ENCODE results near the gene KLF5. TPM values are rescaled to one million over a fixed set of nuclear protein-coding genes. Genes with fewer than 3 reads are reported as not detected.

The KLF5 gene
- total and polyA plus RNA-seq, 2 donors (not counting 1 experiment from before 2014, with no cell fraction given) = 0.83 to 3.3 TPM

- Histone ChIP-seq H3K9me3 (ENCODE audit: control insufficient read depth, insufficient read depth, low read depth, low read length) (no peaks in the 10 kb centered on the region), H3K4me1 (ENCODE audit: control insufficient read depth, extremely low read depth, insufficient read depth, low read length) (no peaks in the 10 kb centered on the region), H3K27ac (ENCODE audit: insufficient read depth, low read length) (no peak overlapping the region), H3K79me2 (ENCODE audit: control insufficient read depth, insufficient read depth, low read length) (no peaks in the 10 kb centered on the region), H3K27me3 (ENCODE audit: control insufficient read depth, insufficient read depth, low read length) (no peaks in the 10 kb centered on the region), H3K9ac (ENCODE audit: insufficient read depth, low read length) (no peak overlapping the region), H4K20me1 (ENCODE audit: control insufficient read depth, extremely low read depth, insufficient read depth, low read length) (no peaks in the 10 kb centered on the region), H2AFZ (ENCODE audit: low read length) (no peak overlapping the region), H3K36me3 (ENCODE audit: control insufficient read depth, insufficient read depth, low read length) (no peaks in the 10 kb centered on the region), H3K4me2 (ENCODE audit: extremely low read depth, insufficient read depth, low read length) (no peak overlapping the region), H3K4me3 (replicated peaks in 1 of 4; ENCODE audit: control extremely low read depth in 1 of 4, insufficient read depth in 1 of 4, low read depth in 3 of 4, low read length in 4 of 4) (no peak overlapping the region)
- DNase-seq (ENCODE audit: low read depth in 2 of 2) = no peak
- TF ChIP-seq, protein P1, sequence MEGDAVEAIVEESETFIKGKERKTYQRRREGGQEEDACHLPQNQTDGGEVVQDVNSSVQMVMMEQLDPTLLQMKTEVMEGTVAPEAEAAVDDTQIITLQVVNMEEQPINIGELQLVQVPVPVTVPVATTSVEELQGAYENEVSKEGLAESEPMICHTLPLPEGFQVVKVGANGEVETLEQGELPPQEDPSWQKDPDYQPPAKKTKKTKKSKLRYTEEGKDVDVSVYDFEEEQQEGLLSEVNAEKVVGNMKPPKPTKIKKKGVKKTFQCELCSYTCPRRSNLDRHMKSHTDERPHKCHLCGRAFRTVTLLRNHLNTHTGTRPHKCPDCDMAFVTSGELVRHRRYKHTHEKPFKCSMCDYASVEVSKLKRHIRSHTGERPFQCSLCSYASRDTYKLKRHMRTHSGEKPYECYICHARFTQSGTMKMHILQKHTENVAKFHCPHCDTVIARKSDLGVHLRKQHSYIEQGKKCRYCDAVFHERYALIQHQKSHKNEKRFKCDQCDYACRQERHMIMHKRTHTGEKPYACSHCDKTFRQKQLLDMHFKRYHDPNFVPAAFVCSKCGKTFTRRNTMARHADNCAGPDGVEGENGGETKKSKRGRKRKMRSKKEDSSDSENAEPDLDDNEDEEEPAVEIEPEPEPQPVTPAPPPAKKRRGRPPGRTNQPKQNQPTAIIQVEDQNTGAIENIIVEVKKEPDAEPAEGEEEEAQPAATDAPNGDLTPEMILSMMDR (conservative IDR thresholded peaks at IDR 0.05 in 1 of 2, IDR thresholded peaks at IDR 0.05 in 1 of 2; ENCODE audit: low read depth in 1 of 2, low read length in 2 of 2) = no peak
- no peak for TF ChIP-seq EZH2 (IDR thresholded peaks at IDR 0.05; ENCODE audit: low read length, missing control alignments)
Measured at GRCh38 chr13:73072239-73072900, 13.6 kb downstream of the KLF5 start.

DNA sequence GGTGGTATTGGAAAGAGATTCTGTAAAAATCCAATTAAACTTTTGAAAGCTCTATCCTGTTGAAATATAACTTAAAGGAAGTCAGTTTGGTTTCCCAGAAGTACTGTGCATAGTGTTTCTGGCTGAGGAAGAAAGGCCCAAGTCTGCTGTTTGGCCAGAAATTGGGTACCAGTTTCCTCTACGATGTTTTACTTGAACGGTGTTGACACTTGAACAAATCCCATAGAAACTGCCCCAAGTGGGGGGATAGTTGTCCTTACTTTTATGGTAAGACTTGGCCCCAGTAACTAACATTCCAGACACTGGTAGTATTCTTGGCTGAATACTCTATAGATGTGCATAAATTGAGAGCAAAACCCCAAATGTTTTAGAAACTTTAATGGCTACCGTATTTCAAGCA, 14.2 kb downstream of the KLF5 start:
- Histone ChIP-seq H3K9ac (ENCODE audit: insufficient read depth, low read length) (no peak overlapping the region), H3K4me2 (ENCODE audit: extremely low read depth, insufficient read depth, low read length) (no peak overlapping the region), H3K27ac (ENCODE audit: insufficient read depth, low read length) (no peak overlapping the region), H3K36me3 (ENCODE audit: control insufficient read depth, insufficient read depth, low read length) (no peaks in the 10 kb centered on the region), H3K4me3 (replicated peaks in 1 of 4; ENCODE audit: control extremely low read depth in 1 of 4, insufficient read depth in 1 of 4, low read depth in 3 of 4, low read length in 4 of 4) (no peak overlapping the region), H3K4me1 (ENCODE audit: control insufficient read depth, extremely low read depth, insufficient read depth, low read length) (no peaks in the 10 kb centered on the region), H3K27me3 (ENCODE audit: control insufficient read depth, insufficient read depth, low read length) (no peaks in the 10 kb centered on the region), H2AFZ (ENCODE audit: low read length) (no peak overlapping the region), H4K20me1 (ENCODE audit: control insufficient read depth, extremely low read depth, insufficient read depth, low read length) (no peaks in the 10 kb centered on the region), H3K79me2 (ENCODE audit: control insufficient read depth, insufficient read depth, low read length) (no peaks in the 10 kb centered on the region), H3K9me3 (ENCODE audit: control insufficient read depth, insufficient read depth, low read depth, low read length) (no peaks in the 10 kb centered on the region)
- TF ChIP-seq, protein P1 (conservative IDR thresholded peaks at IDR 0.05 in 1 of 2, IDR thresholded peaks at IDR 0.05 in 1 of 2; ENCODE audit: low read depth in 1 of 2, low read length in 2 of 2) = no peak
- TF ChIP-seq EZH2 (IDR thresholded peaks at IDR 0.05; ENCODE audit: low read length, missing control alignments) = no peak
- DNase-seq (ENCODE audit: low read depth in 2 of 2) = no peak

DNA sequence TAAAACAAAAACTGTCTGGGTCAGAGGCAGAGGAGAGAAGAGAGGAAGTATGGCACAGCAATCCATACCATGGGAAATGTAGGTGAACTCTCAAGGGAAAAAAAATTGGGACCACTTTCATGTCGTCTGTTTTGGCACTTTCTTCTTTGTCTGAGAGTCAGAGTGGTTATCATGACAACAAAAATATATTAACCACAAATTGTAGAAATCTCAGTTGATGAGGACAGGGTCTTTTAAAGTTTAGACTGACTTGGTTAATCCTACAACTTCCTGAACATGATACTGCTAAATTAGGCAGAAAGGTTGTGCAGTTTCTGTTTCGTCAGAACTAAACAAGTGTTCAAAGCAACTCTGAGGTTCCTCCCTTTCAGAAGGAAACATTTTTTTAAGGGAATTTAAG, 15.2 kb downstream of the KLF5 start:
- no peak overlapping the region for H3K27ac ChIP-seq (ENCODE audit: insufficient read depth, low read length)
- H2AFZ ChIP-seq (ENCODE audit: low read length) = peak overlapping the region; percentile 8
- H3K9ac ChIP-seq (ENCODE audit: insufficient read depth, low read length) = no peak overlapping the region
- H3K36me3 ChIP-seq (ENCODE audit: control insufficient read depth, insufficient read depth, low read length) = no peaks in the 10 kb centered on the region
- no peak overlapping the region for H3K4me3 ChIP-seq (replicated peaks in 1 of 4; ENCODE audit: control extremely low read depth in 1 of 4, insufficient read depth in 1 of 4, low read depth in 3 of 4, low read length in 4 of 4)
- H3K79me2 ChIP-seq (ENCODE audit: control insufficient read depth, insufficient read depth, low read length) = no peaks in the 10 kb centered on the region
- TF ChIP-seq, protein P1 (conservative IDR thresholded peaks at IDR 0.05 in 1 of 2, IDR thresholded peaks at IDR 0.05 in 1 of 2; ENCODE audit: low read depth in 1 of 2, low read length in 2 of 2) = no peak
- no peak for TF ChIP-seq EZH2 (IDR thresholded peaks at IDR 0.05; ENCODE audit: low read length, missing control alignments)
- no peaks in the 10 kb centered on the region for H4K20me1 ChIP-seq (ENCODE audit: control insufficient read depth, extremely low read depth, insufficient read depth, low read length)
- no peaks in the 10 kb centered on the region for H3K4me1 ChIP-seq (ENCODE audit: control insufficient read depth, extremely low read depth, insufficient read depth, low read length)
- no peaks in the 10 kb centered on the region for H3K27me3 ChIP-seq (ENCODE audit: control insufficient read depth, insufficient read depth, low read length)
- no peaks in the 10 kb centered on the region for H3K9me3 ChIP-seq (ENCODE audit: control insufficient read depth, insufficient read depth, low read depth, low read length)
- H3K4me2 ChIP-seq (ENCODE audit: extremely low read depth, insufficient read depth, low read length) = no peak overlapping the region
- DNase-seq (ENCODE audit: low read depth in 2 of 2) = no peak
